H9 (cell line): ENCODE measurements around the gene APOBEC2. TPM values are rescaled to one million over a fixed set of nuclear protein-coding genes. Genes with fewer than 3 reads are reported as not detected.

Experiments used
- DNase-seq: peaks from one replicate; pipeline ENCODE4 v3.0.0-alpha.2; 2017
- H2AFZ ChIP-seq: one replicate; pipeline ENCODE4 v1.6.1; 2013; ENCODE audit warnings: mild to moderate bottlenecking, low read length, control low read depth, moderate library complexity
- H2AK5ac ChIP-seq: 2 replicates; pipeline ENCODE4 v1.6.1; 2013; ENCODE audit warnings: low read length, control low read depth, mixed read lengths; ENCODE audit not compliant: insufficient read length
- H2BK120ac ChIP-seq: one replicate; pipeline ENCODE4 v1.6.1; 2013; ENCODE audit warnings: low read depth, mild to moderate bottlenecking, low read length, control low read depth, inconsistent platforms; ENCODE audit not compliant: poor library complexity, severe bottlenecking
- H2BK12ac ChIP-seq: 2 replicates; pipeline ENCODE4 v1.6.1; 2013; ENCODE audit warnings: low read length, control low read depth, mixed read lengths, low read depth; ENCODE audit not compliant: insufficient read length
- H2BK15ac ChIP-seq: 2 replicates; pipeline ENCODE4 v1.6.1; 2013; ENCODE audit warnings: low read depth, low read length, control low read depth
- H2BK20ac ChIP-seq: one replicate; pipeline ENCODE4 v1.6.1; 2013; ENCODE audit warnings: low read depth, mild to moderate bottlenecking, low read length, control low read depth, inconsistent platforms; ENCODE audit not compliant: poor library complexity, severe bottlenecking
- H2BK5ac ChIP-seq: 2 replicates; pipeline ENCODE4 v1.6.1; 2013; ENCODE audit warnings: low read length, control low read depth, mixed read lengths; ENCODE audit not compliant: insufficient read length
- H3K14ac ChIP-seq: 2 replicates; pipeline ENCODE4 v1.6.1; 2013; ENCODE audit warnings: low read length, control low read depth; ENCODE audit not compliant: insufficient read depth
- H3K18ac ChIP-seq: 2 replicates; pipeline ENCODE4 v1.6.1; 2013; ENCODE audit warnings: low read depth, mild to moderate bottlenecking, mixed read lengths, low read length, control low read depth; ENCODE audit not compliant: insufficient read length
- H3K23ac ChIP-seq: 2 replicates; pipeline ENCODE4 v1.6.1; 2013; ENCODE audit warnings: low read length, control low read depth, mixed read lengths, low read depth; ENCODE audit not compliant: insufficient read length
- H3K23me2 ChIP-seq: 2 replicates; pipeline ENCODE4 v1.6.1; 2013; ENCODE audit warnings: low read depth, mild to moderate bottlenecking, mixed read lengths, low read length, control low read depth; ENCODE audit not compliant: insufficient read length, poor library complexity, severe bottlenecking
- H3K27ac ChIP-seq: 2 replicates; pipeline ENCODE4 v1.5.1; 2013; ENCODE audit warnings: low read length, control low read depth, mixed read lengths, low read depth; ENCODE audit not compliant: insufficient read length
- H3K27me3 ChIP-seq: 2 replicates; pipeline ENCODE4 v1.6.1; 2013; ENCODE audit warnings: low read length, control low read depth, inconsistent platforms; ENCODE audit not compliant: insufficient read depth
- H3K4ac ChIP-seq: 2 replicates; pipeline ENCODE4 v1.6.1; 2013; ENCODE audit warnings: low read depth, mild to moderate bottlenecking, control low read depth, inconsistent platforms, low read length, moderate library complexity
- H3K4me1 ChIP-seq: 2 replicates; pipeline ENCODE4 v1.6.1; 2013; ENCODE audit warnings: low read length, control low read depth, inconsistent platforms; ENCODE audit not compliant: insufficient read depth
- H3K4me2 ChIP-seq: 2 replicates; pipeline ENCODE4 v1.6.1; 2013; ENCODE audit warnings: low read length, control low read depth, mixed read lengths; ENCODE audit not compliant: insufficient read length, insufficient read depth
- H3K56ac ChIP-seq: 2 replicates; pipeline ENCODE4 v1.6.1; 2013; ENCODE audit warnings: low read depth, mild to moderate bottlenecking, mixed read lengths, low read length, control low read depth; ENCODE audit not compliant: insufficient read length
- H3K79me1 ChIP-seq: 2 replicates; pipeline ENCODE4 v1.6.1; 2013; ENCODE audit warnings: low read depth, mild to moderate bottlenecking, moderate library complexity, low read length, control low read depth, inconsistent platforms; ENCODE audit not compliant: insufficient read depth, poor library complexity, severe bottlenecking
- H3K79me2 ChIP-seq: 2 replicates; pipeline ENCODE4 v1.6.1; 2013; ENCODE audit warnings: low read length, control low read depth, inconsistent platforms; ENCODE audit not compliant: insufficient read depth
- H3K9ac ChIP-seq: 2 replicates; pipeline ENCODE4 v1.6.1; 2013; ENCODE audit warnings: low read length, control low read depth, mixed read lengths; ENCODE audit not compliant: insufficient read length; ENCODE audit errors: extremely low read depth
- H3K9me3 ChIP-seq: one replicate; pipeline ENCODE4 v1.6.1; 2013; ENCODE audit warnings: low read depth, low read length, inconsistent platforms; ENCODE audit not compliant: control insufficient read depth
- H3T11ph ChIP-seq: one replicate; pipeline ENCODE4 v1.6.1; 2013; ENCODE audit warnings: mild to moderate bottlenecking, low read length, control low read depth, inconsistent platforms
- H4K20me1 ChIP-seq: one replicate; pipeline ENCODE4 v1.6.1; 2013; ENCODE audit not compliant: control insufficient read depth, insufficient read length, insufficient read depth
- H4K5ac ChIP-seq: 2 replicates; pipeline ENCODE4 v1.6.1; 2013; ENCODE audit warnings: low read depth, mild to moderate bottlenecking, mixed read lengths, low read length, control low read depth; ENCODE audit not compliant: insufficient read length
- H4K8ac ChIP-seq: replicated peaks from 2 replicates; pipeline ENCODE4 v1.6.1; 2013; ENCODE audit warnings: low read length, control low read depth, mixed read lengths, low read depth; ENCODE audit not compliant: insufficient read length
- H4K91ac ChIP-seq: 2 replicates; pipeline ENCODE4 v1.6.1; 2013; ENCODE audit warnings: low read depth, mild to moderate bottlenecking, moderate library complexity, mixed read lengths, low read length, control low read depth; ENCODE audit not compliant: insufficient read length
- H3K27ac Mint-ChIP-seq, 3 experiments: 2 replicates in 2 of 3; 3 replicates in 1 of 3; pipeline ENCODE4 v1.8.0; 2020 to 2021; ENCODE audit warnings: mixed read lengths in 3 of 3, mild to moderate bottlenecking in 1 of 3, moderate library complexity in 1 of 3
- H3K27me3 Mint-ChIP-seq: 2 replicates; pipeline ENCODE4 v1.8.0; 2021; ENCODE audit warnings: low read depth, mild to moderate bottlenecking, moderate library complexity, mixed read lengths
- H3K36me3 Mint-ChIP-seq, 3 experiments: 2 replicates in 2 of 3; 3 replicates in 1 of 3; pipeline ENCODE4 v1.8.0; 2020 to 2021; ENCODE audit warnings: low read depth in 3 of 3, mixed read lengths in 3 of 3; ENCODE audit not compliant: insufficient read depth in 1 of 3
- H3K4me1 Mint-ChIP-seq, 2 experiments: 2 replicates each; pipeline ENCODE4 v1.8.0; 2020; ENCODE audit warnings: mixed read lengths in 2 of 2
- H3K4me3 Mint-ChIP-seq, 2 experiments: 2 replicates in 1 of 2; 3 replicates in 1 of 2; pipeline ENCODE4 v1.8.0; 2020 to 2021; ENCODE audit warnings: mild to moderate bottlenecking in 2 of 2, mixed read lengths in 2 of 2, moderate library complexity in 1 of 2
- H3K9me3 Mint-ChIP-seq, 2 experiments: 2 replicates in 1 of 2; 3 replicates in 1 of 2; pipeline ENCODE4 v1.8.0; 2020; ENCODE audit warnings: mild to moderate bottlenecking in 2 of 2, mixed read lengths in 2 of 2, moderate library complexity in 1 of 2
- WGBS: extraction: QIAGEN DNeasy Blood & Tissue Kit; methylation state at CpG from one replicate; pipeline ENCODE4 v1.1.7; 2013; ENCODE audit warnings: missing lambda C conversion rate, low lambda C conversion rate, mixed read lengths; ENCODE audit not compliant: insufficient read length; ENCODE audit errors: extremely low coverage; 5-methylcytosine and 5-hydroxymethylcytosine counted together
- total RNA-seq: library from RNA; stranded (reverse); gene quantifications from 2 replicates; pipeline ENCODE4 v1.2.1, GENCODE V29; 2021
- TF ChIP-seq, protein P1 (sequence below): fragments of 200-600 bp; sonication (generic); conservative IDR thresholded peaks from 3 replicates; pipeline ENCODE4 v1.8.0; 2021; ENCODE audit warnings: antibody characterized with exemption, mild to moderate bottlenecking

The APOBEC2 gene
- total RNA-seq, 1 experiment from 2014 or later, result not detected

GRCh38 chr6:41080621-41081020, 27.6 kb downstream of the APOBEC2 start:
- H3K4me3 Mint-ChIP-seq, result no peak overlapping the region; a peak in 1 of 5 replicates
- no peak overlapping the region for H2AFZ ChIP-seq
- H2BK120ac ChIP-seq, result no peak overlapping the region
- H4K91ac ChIP-seq, result no peak overlapping the region
- no peaks in the 10 kb centered on the region for H3K4me1 ChIP-seq
- no peak overlapping the region for H2BK5ac ChIP-seq
- no peak overlapping the region for H3T11ph ChIP-seq
- no peak overlapping the region for H2BK12ac ChIP-seq
- no peak overlapping the region for H4K8ac ChIP-seq
- H3K36me3 Mint-ChIP-seq, result peaks cover 26 to 66% (median 66%) of the 10 kb centered on the region in 3 experiments; a peak in 6 of 7 replicates
- peak overlapping the region in 1 of 3 experiments; percentile 21; a peak in 1 of 7 replicates for H3K27ac Mint-ChIP-seq
- H3K23ac ChIP-seq, result no peak overlapping the region
- H3K4ac ChIP-seq, result no peak overlapping the region
- WGBS, result no CpG with 5 or more reads among the region's 2 CpGs
- H2BK15ac ChIP-seq, result no peak overlapping the region
- H3K9me3 ChIP-seq, result no peaks in the 10 kb centered on the region
- TF ChIP-seq, protein P1, sequence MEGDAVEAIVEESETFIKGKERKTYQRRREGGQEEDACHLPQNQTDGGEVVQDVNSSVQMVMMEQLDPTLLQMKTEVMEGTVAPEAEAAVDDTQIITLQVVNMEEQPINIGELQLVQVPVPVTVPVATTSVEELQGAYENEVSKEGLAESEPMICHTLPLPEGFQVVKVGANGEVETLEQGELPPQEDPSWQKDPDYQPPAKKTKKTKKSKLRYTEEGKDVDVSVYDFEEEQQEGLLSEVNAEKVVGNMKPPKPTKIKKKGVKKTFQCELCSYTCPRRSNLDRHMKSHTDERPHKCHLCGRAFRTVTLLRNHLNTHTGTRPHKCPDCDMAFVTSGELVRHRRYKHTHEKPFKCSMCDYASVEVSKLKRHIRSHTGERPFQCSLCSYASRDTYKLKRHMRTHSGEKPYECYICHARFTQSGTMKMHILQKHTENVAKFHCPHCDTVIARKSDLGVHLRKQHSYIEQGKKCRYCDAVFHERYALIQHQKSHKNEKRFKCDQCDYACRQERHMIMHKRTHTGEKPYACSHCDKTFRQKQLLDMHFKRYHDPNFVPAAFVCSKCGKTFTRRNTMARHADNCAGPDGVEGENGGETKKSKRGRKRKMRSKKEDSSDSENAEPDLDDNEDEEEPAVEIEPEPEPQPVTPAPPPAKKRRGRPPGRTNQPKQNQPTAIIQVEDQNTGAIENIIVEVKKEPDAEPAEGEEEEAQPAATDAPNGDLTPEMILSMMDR, result no peak
- H3K27me3 Mint-ChIP-seq, result no peaks in the 10 kb centered on the region
- H4K5ac ChIP-seq, result no peak overlapping the region
- peaks cover 23% of the 10 kb centered on the region for H3K79me2 ChIP-seq
- H3K4me1 Mint-ChIP-seq, result peaks cover 9 to 10% of the 10 kb centered on the region in 2 experiments
- H2BK20ac ChIP-seq, result no peak overlapping the region
- H3K56ac ChIP-seq, result no peak overlapping the region
- H3K4me2 ChIP-seq, result no peak overlapping the region
- H2AK5ac ChIP-seq, result no peak overlapping the region
- DNase-seq, result no peak
- no peak overlapping the region for H3K18ac ChIP-seq
- H3K27me3 ChIP-seq, result no peaks in the 10 kb centered on the region
- no peaks in the 10 kb centered on the region for H3K23me2 ChIP-seq
- no peak overlapping the region for H3K9ac ChIP-seq
- peaks cover 2% of the 10 kb centered on the region for H4K20me1 ChIP-seq
- H3K27ac ChIP-seq, result no peak overlapping the region
- peaks cover 7% of the 10 kb centered on the region for H3K79me1 ChIP-seq
- H3K14ac ChIP-seq, result no peak overlapping the region
- H3K9me3 Mint-ChIP-seq, result no peaks in the 10 kb centered on the region
